ENCODE results near the gene ADIPOQ.
"Not testable (repeated sequence)": the region's sequence is repeated elsewhere in the genome, so short reads cannot be mapped to it uniquely, and the experiment has no call there.

The ADIPOQ gene

DNA sequence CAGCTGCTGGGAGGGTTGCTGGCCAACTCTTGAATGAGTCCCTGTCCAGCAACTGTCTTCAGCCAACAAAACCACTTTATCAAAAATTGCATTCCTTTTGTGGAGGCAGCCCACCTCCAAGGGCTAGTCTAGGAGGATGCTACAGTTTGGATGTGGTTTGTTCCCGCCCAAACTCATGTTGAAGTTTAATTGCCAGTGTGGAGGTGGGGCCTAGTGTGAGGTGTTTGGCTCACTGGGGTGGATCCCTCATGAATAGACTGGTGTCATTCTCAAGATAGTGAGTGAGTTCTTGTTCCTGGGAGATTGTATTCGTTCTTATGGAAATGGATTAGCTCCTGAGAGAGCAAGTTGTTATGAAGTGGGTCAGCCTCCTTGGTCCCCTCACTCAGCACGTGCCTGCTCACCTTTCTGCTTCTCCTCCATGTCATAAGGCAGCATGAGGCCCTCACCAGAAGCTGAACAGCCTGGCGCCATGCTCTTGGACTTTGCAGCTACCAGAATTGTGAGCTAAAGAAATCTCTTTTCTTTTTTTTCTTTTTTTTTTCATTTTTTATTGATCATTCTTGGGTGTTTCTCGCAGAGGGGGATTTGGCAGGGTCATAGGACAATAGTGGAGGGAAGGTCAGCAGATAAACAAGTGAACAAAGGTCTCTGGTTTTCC, 32.0 kb upstream of the ADIPOQ start:
- TF ChIP-seq, protein P1, sequence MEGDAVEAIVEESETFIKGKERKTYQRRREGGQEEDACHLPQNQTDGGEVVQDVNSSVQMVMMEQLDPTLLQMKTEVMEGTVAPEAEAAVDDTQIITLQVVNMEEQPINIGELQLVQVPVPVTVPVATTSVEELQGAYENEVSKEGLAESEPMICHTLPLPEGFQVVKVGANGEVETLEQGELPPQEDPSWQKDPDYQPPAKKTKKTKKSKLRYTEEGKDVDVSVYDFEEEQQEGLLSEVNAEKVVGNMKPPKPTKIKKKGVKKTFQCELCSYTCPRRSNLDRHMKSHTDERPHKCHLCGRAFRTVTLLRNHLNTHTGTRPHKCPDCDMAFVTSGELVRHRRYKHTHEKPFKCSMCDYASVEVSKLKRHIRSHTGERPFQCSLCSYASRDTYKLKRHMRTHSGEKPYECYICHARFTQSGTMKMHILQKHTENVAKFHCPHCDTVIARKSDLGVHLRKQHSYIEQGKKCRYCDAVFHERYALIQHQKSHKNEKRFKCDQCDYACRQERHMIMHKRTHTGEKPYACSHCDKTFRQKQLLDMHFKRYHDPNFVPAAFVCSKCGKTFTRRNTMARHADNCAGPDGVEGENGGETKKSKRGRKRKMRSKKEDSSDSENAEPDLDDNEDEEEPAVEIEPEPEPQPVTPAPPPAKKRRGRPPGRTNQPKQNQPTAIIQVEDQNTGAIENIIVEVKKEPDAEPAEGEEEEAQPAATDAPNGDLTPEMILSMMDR (IDR thresholded peaks at IDR 0.05; ENCODE audit: borderline replicate concordance, insufficient read depth, low read depth, low read length) = no peak
- no peak overlapping the region for H3K4me3 ChIP-seq (ENCODE audit: low read depth, low read length)

DNA sequence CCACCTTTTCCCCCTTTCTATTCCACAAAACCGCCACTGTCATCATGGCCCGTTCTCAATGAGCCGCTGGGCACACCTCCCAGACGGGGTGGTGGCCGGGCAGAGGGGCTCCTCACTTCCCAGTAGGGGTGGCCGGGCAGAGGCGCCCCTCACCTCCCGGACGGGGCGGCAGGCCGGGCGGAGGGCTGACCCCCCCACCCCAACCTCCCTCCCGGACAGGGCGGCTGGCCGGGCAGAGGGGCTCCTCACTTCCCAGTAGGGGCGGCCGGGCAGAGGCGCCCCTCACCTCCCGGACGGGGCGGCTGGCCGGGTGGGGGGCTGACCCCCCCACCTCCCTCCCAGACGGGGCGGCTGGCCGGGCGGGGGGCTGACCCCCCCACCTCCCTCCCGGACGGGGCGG, 31.2 kb upstream of the ADIPOQ start:
- H3K4me3 ChIP-seq (ENCODE audit: low read depth, low read length) = not testable (repeated sequence)

DNA sequence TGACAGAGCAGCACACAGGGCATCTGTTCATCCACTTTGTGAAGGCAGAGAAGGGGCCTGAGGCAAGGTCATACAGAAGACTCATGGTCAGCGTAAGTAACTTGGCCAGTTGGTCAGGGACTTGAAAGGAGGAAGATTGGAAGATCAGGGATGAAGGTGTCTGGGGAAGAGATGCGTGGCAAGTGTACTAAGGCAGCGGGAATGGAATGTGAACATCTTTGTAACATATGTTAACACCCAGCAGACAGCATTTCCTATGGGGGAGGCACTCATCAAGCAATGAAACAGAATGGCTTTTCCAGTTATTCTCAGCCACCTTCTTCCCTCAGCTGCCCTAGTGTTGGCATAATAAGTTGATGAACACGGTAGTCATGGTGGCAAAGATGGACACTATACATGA, 28.4 kb upstream of the ADIPOQ start:
- no peak overlapping the region for H3K4me3 ChIP-seq (ENCODE audit: low read depth, low read length)
- TF ChIP-seq, protein P1 (IDR thresholded peaks at IDR 0.05; ENCODE audit: borderline replicate concordance, insufficient read depth, low read depth, low read length) = no peak

DNA sequence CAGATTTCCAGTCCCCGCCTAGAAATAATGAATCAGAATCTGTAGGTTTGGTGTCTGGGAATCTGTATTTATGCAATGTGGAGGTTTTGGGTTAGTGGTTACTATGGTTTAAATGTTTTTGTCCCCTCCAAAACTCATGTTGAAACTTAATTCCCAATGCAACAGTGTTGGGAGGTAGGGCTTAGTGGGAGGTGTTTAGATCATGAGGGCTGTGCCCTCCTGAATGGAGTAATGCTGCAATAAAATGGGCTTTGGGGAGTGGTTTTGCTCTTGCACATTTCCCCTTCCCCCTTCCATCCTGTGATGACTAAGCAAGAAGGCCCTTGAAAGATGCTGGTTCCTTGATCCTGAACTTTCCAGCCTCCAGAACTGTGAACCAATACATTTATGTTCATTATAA, 27.1 kb upstream of the ADIPOQ start:
- H3K4me3 ChIP-seq (ENCODE audit: low read depth, low read length) = no peak overlapping the region
- TF ChIP-seq, protein P1 (IDR thresholded peaks at IDR 0.05; ENCODE audit: borderline replicate concordance, insufficient read depth, low read depth, low read length) = no peak

DNA sequence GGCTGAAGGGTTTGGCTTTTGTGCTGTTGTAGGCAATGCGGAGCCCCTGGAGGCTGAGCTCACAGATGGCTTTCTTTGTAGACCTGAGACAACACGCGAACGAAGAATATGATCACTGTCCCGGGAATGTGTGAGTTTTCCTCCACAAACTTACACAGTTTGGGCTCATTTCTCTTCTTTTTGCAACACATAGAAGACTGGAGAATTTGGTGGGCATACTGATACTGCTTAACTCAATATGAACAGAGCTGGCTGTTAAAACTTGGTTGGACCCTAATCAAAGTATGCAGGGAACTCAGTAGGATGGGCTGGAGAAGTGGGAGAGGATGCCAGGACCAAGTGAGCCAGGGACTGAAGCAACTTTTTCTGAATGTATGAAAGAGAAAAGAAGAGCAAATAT, 24.0 kb upstream of the ADIPOQ start:
- H3K4me3 ChIP-seq (ENCODE audit: low read depth, low read length) = no peak overlapping the region
- TF ChIP-seq, protein P1 (IDR thresholded peaks at IDR 0.05; ENCODE audit: borderline replicate concordance, insufficient read depth, low read depth, low read length) = no peak

DNA sequence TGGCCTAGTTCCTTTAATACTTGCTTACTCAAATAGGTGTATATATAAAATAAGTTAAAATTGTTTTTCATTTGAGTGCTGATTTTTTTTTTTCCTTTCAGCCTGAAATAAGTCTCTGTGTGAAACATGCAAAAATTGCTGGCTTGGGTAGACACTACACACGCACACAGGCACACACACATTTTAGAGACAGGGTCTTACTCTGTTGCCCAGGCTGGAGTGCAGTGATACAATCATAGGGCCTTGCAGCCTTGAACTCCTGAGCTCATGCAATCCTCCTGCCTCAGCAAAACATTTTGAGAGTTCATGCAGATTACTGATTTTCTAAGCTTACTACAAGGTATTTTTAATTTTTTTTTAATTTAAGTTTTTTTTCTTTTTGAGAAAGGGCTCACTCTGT, 23.6 kb upstream of the ADIPOQ start:
- TF ChIP-seq, protein P1 (IDR thresholded peaks at IDR 0.05; ENCODE audit: borderline replicate concordance, insufficient read depth, low read depth, low read length) = no peak

DNA sequence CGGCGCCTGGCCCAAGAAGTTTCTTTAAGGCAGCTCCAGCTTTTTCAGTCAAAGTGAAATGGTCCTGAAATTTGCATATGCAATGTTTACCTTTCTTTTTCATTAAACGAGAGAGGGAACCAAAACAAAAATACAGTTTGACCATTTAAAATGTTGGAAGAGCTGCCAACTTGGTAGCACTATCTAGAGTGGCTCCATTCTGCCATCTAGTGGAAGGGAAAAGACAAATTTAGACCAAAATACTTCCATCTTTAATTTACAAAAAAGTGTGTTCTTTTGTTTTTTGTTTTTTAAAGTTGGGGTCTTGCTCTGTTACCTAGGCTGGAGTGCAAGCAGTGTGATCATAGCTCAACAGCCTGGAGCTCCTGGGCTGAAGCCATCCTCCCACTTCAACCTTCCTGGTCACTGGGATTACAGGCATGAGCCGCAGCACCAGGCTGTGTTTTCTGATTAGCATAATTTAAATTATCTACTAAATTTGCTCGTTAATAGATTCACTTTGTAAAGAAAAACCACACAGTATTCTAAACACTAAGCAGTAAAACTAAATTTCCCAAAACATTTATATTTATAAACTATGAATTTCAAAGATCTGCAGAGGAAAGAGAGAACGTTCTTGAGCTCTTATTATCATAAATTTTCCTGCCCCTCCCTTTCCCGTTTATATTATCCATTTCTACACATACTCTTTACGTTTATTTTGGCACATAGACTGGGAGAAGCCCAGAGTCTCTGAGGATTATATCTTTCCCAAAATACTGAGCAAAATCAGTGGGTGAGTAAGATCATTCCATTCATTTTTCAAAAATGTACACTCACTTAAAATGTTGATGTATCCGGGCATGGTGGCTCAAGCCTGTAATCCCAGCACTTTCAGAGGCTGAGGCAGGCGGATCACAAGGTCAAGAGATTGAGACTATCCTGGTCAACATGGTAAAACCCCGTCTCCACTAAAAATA, 20.8 kb upstream of the ADIPOQ start:
- TF ChIP-seq, protein P1 (IDR thresholded peaks at IDR 0.05; ENCODE audit: borderline replicate concordance, insufficient read depth, low read depth, low read length) = peak; percentile 44; the same call in 1 of the 2 replicates
- no peak overlapping the region for H3K4me3 ChIP-seq (ENCODE audit: low read depth, low read length)

More for the DNA sequence above, 23.6 kb upstream of the ADIPOQ start:
- H3K4me3 ChIP-seq (ENCODE audit: low read depth, low read length) = no peak overlapping the region

DNA sequence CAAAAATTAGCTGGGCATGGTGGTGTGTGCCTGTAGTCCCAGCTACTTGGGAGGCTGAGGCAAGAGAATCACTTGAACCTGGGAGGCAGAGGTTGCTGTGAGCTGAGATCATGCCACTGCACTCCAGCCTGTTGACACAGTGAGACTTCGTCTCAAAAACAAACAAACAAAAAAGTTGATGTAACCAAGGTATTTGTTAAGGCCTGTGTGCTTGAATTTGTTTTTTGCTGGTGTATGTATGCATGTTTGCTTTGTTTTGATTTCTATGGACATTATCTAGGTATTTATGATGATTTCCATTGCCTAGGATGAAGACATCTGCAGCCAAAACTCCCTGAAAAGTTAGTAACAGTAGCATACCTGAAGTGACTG, 20.1 kb upstream of the ADIPOQ start:
- H3K4me3 ChIP-seq (ENCODE audit: low read depth, low read length) = not testable (repeated sequence)

Measured in GM12875 (cell line).